ENCODE measurements around the gene GALNT16.

Gene GALNT16

DNA sequence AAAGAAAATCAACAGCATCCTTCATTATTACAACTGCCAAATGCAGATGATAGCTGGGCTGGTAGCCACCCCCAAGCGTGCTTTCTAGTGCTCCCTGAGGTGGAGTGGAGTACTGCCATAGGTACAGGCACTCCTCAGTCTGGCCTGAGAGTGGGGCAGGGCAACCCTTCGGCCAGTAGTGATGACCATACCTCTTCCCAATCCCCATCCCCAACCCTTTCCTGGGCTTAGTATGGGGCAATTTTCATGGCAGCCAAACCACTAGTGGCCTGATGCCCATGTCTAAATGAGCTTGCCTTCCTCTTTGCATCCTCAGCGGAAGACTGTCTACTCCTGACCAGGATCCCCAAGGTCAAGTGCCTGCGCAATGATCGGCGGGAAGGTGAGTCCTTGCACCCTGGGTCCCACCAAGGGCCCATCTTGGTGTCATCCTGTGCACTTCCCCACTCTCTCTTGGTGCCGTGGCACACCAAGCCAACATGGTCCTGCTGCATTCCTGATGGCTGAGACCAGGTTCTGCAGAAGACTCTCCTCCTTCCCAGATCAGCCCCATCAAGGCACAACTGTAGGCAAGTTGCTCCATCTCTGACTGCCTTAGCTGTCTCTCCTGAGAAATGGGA lies 65.8 kb downstream of the GALNT16 start:
- no peaks in the 10 kb centered on the region for H3K4me1 ChIP-seq (ENCODE audit: control insufficient read depth, insufficient read depth, low read length)
- no peak overlapping the region for H3K9ac ChIP-seq (ENCODE audit: low read length in 2 of 2)
- no peak overlapping the region for H3K27ac ChIP-seq (ENCODE audit: low read length)
- no peaks in the 10 kb centered on the region for H3K27me3 ChIP-seq (ENCODE audit: control insufficient read depth in 1 of 2, insufficient read depth in 2 of 2, low read length in 2 of 2)
- H3K4me3 ChIP-seq (ENCODE audit: low read length in 2 of 2), result no peak overlapping the region
- H3K9me3 ChIP-seq (ENCODE audit: control insufficient read depth in 2 of 2, low read length in 2 of 2), result no peaks in the 10 kb centered on the region
- no peaks in the 10 kb centered on the region for H3K36me3 ChIP-seq (ENCODE audit: control insufficient read depth in 2 of 2, insufficient read depth in 2 of 2, low read length in 2 of 2)

DNA sequence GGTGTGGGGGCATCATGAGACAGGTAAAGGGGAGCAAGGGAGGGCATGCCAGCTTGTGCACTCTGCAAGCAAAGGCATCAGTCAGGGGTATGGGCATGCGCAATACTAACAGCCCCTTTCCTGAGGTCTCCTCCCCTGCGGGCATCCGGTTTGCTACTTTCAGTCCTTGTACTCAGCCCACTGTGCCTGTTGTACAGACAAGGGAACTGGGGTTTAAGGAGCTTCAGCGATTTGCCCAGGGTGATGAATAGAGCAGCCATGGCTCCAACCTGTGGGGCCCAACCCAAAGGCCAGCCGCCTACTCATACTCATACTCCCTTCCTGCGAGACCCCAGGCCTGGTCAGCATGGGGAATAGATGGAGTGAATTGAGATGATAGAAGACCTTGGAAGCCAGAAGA lies 66.7 kb downstream of the GALNT16 start:
- Histone ChIP-seq H3K36me3 (ENCODE audit: control insufficient read depth in 2 of 2, insufficient read depth in 2 of 2, low read length in 2 of 2) (no peaks in the 10 kb centered on the region), H3K9me3 (ENCODE audit: control insufficient read depth in 2 of 2, low read length in 2 of 2) (no peaks in the 10 kb centered on the region), H3K27me3 (ENCODE audit: control insufficient read depth in 1 of 2, insufficient read depth in 2 of 2, low read length in 2 of 2) (no peaks in the 10 kb centered on the region), H3K4me1 (ENCODE audit: control insufficient read depth, insufficient read depth, low read length) (no peaks in the 10 kb centered on the region), H3K27ac (ENCODE audit: low read length) (no peak overlapping the region), H3K9ac (ENCODE audit: low read length in 2 of 2) (no peak overlapping the region), H3K4me3 (ENCODE audit: low read length in 2 of 2) (no peak overlapping the region)

DNA sequence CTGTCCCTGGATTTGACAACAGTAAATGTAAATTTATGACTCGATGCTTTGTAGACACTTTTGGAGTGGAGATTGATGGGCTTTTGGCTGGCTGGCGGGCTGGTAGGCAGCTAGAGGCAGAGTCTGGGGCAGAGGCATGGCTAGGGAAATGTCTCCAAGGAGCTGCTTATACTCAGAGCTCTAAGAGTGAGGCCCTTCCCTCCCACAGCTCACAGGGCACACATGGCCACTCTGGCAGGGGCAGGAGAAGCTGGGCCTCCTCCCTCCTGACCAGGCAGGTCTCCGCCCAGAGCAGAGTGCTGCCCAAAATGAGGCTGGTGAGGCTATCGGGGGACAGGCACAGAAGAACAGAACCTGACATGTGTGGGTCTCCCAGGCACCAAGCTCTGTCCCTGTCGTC lies 67.5 kb downstream of the GALNT16 start:
- H3K4me3 ChIP-seq (ENCODE audit: low read length in 2 of 2), result no peak overlapping the region
- H3K9ac ChIP-seq (ENCODE audit: low read length in 2 of 2), result no peak overlapping the region
- no peaks in the 10 kb centered on the region for H3K9me3 ChIP-seq (ENCODE audit: control insufficient read depth in 2 of 2, low read length in 2 of 2)

DNA sequence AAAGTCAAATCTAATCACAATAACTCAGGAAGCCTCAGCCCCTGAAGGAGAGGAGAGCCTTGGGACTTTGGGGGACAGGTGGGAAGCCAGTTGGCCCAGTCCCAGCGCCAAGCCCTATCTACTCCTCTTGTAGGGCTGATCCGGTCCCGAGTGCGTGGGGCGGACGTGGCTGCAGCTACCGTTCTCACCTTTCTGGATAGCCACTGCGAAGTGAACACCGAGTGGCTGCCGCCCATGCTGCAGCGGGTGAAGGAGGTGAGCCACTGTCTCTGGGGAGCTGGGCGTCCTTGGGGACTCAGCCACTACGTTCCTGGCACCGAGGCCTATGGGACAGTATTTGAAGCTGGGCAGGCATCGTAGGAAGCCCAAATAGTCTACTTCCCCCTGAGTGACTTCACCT lies 68.4 kb downstream of the GALNT16 start:
- Histone ChIP-seq H3K36me3 (ENCODE audit: control insufficient read depth in 2 of 2, insufficient read depth in 2 of 2, low read length in 2 of 2) (no peaks in the 10 kb centered on the region), H3K27ac (ENCODE audit: low read length) (no peak overlapping the region), H3K9me3 (ENCODE audit: control insufficient read depth in 2 of 2, low read length in 2 of 2) (no peaks in the 10 kb centered on the region), H3K4me3 (ENCODE audit: low read length in 2 of 2) (no peak overlapping the region), H3K4me1 (ENCODE audit: control insufficient read depth, insufficient read depth, low read length) (no peaks in the 10 kb centered on the region), H3K27me3 (ENCODE audit: control insufficient read depth in 1 of 2, insufficient read depth in 2 of 2, low read length in 2 of 2) (no peaks in the 10 kb centered on the region), H3K9ac (ENCODE audit: low read length in 2 of 2) (no peak overlapping the region)

More for the DNA sequence above, 67.5 kb downstream of the GALNT16 start:
- no peaks in the 10 kb centered on the region for H3K4me1 ChIP-seq (ENCODE audit: control insufficient read depth, insufficient read depth, low read length)
- no peak overlapping the region for H3K27ac ChIP-seq (ENCODE audit: low read length)
- H3K36me3 ChIP-seq (ENCODE audit: control insufficient read depth in 2 of 2, insufficient read depth in 2 of 2, low read length in 2 of 2), result no peaks in the 10 kb centered on the region
- H3K27me3 ChIP-seq (ENCODE audit: control insufficient read depth in 1 of 2, insufficient read depth in 2 of 2, low read length in 2 of 2), result no peaks in the 10 kb centered on the region

DNA sequence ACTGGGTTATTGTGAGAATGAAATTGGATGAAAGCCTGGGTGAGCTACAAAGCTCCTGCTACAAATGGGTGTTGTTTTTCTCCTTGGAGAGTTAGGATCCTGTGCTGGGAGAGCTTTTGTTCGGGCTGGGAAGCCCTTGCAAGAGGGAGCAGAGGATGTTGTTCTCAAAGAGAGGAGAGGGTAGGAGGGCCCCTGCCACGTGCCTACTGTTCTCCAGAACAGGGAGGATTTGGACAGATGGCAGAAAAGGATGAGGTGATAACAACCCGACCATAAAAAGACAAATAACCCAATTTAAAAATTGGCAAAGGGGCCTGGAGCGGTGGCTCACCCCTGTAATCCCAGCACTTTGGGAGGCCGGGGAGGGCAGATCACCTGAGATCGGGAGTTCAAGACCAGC lies 68.8 kb downstream of the GALNT16 start:
- H3K9me3 ChIP-seq (ENCODE audit: control insufficient read depth in 2 of 2, low read length in 2 of 2), result no peaks in the 10 kb centered on the region
- no peak overlapping the region for H3K4me3 ChIP-seq (ENCODE audit: low read length in 2 of 2)
- no peaks in the 10 kb centered on the region for H3K27me3 ChIP-seq (ENCODE audit: control insufficient read depth in 1 of 2, insufficient read depth in 2 of 2, low read length in 2 of 2)
- H3K27ac ChIP-seq (ENCODE audit: low read length), result no peak overlapping the region
- no peaks in the 10 kb centered on the region for H3K4me1 ChIP-seq (ENCODE audit: control insufficient read depth, insufficient read depth, low read length)
- H3K36me3 ChIP-seq (ENCODE audit: control insufficient read depth in 2 of 2, insufficient read depth in 2 of 2, low read length in 2 of 2), result no peaks in the 10 kb centered on the region
- no peak overlapping the region for H3K9ac ChIP-seq (ENCODE audit: low read length in 2 of 2)

DNA sequence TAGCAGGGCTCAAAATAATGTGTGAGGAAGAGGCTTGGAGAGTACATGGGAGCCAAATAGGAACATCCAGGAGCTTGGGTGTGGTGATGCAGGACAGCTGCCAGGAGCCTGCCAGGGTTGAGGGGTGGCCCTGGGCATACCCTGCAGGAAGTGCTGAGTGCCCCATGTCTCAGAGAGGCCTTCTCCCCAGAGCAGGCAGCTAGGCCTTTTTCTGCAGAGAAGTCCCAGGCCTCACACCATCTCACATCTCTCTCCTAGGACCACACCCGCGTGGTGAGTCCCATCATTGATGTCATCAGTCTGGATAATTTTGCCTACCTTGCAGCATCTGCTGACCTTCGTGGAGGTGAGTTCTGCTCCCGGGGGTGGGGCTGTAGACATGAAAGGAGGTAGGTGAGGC lies 71.2 kb downstream of the GALNT16 start:
- no peaks in the 10 kb centered on the region for H3K36me3 ChIP-seq (ENCODE audit: control insufficient read depth in 2 of 2, insufficient read depth in 2 of 2, low read length in 2 of 2)
- no peaks in the 10 kb centered on the region for H3K4me1 ChIP-seq (ENCODE audit: control insufficient read depth, insufficient read depth, low read length)
- no peaks in the 10 kb centered on the region for H3K27me3 ChIP-seq (ENCODE audit: control insufficient read depth in 1 of 2, insufficient read depth in 2 of 2, low read length in 2 of 2)
- H3K27ac ChIP-seq (ENCODE audit: low read length), result no peak overlapping the region
- H3K4me3 ChIP-seq (ENCODE audit: low read length in 2 of 2), result no peak overlapping the region
- H3K9ac ChIP-seq (ENCODE audit: low read length in 2 of 2), result no peak overlapping the region
- H3K9me3 ChIP-seq (ENCODE audit: control insufficient read depth in 2 of 2, low read length in 2 of 2), result no peaks in the 10 kb centered on the region

DNA sequence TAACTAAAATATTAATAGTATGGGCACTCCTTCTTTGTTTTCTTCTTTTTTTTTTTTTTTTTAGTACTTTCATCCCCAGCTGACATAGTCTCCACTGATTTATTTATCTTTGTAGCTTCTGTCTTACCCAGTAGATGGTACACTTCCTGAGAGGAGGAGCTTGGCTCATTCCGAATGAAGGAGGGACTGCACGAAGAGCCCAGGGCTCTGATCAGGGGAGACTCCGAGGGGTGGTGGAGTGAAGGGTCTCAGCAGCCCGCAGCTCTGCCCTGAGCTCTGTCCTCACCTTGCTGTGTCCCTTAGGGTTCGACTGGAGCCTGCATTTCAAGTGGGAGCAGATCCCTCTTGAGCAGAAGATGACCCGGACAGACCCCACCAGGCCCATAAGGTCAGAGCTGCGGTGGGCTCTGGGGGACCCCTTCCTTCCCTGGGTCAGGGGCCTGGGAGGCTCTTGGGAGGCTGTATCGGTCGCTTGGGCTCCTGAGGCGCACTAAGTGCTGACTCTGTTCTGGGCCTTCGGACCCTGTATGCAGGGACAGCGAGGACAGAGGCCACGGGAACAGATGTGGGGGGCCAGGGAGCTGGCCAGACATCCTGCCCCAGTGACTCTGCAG lies 72.9 kb downstream of the GALNT16 start:
- Histone ChIP-seq H3K27me3 (ENCODE audit: control insufficient read depth in 1 of 2, insufficient read depth in 2 of 2, low read length in 2 of 2) (no peaks in the 10 kb centered on the region), H3K4me1 (ENCODE audit: control insufficient read depth, insufficient read depth, low read length) (no peaks in the 10 kb centered on the region), H3K9ac (ENCODE audit: low read length in 2 of 2) (no peak overlapping the region), H3K9me3 (ENCODE audit: control insufficient read depth in 2 of 2, low read length in 2 of 2) (no peaks in the 10 kb centered on the region), H3K36me3 (ENCODE audit: control insufficient read depth in 2 of 2, insufficient read depth in 2 of 2, low read length in 2 of 2) (no peaks in the 10 kb centered on the region), H3K4me3 (ENCODE audit: low read length in 2 of 2) (no peak overlapping the region), H3K27ac (ENCODE audit: low read length) (no peak overlapping the region)

DNA sequence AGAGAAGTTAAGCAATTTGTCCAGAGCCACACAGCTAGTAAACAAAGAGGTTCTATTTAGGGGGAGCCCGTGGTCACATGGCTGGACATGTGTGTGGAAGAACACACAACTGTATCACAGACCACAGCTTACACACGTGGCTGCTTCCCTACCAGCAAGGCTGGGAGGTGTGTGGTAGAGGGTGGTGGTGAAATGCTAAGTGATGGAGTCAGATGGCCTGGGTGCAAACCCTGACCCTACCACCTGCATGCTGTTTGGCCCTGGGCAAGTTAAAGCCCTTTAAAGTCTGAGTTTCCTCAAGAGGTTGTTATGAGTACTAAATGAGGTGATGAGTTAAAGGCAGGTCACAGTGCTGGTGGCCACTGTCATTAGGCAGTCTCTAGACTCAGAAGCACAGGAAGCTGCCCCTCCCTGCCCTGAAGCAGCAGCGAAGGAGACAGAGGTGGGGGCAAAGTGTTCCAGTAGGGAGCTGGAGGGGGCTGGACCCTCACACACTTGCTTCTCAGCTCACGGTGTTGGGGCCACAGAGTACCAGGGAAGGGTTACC lies 73.9 kb downstream of the GALNT16 start:
- H3K9ac ChIP-seq (ENCODE audit: low read length in 2 of 2), result no peak overlapping the region
- H3K36me3 ChIP-seq (ENCODE audit: control insufficient read depth in 2 of 2, insufficient read depth in 2 of 2, low read length in 2 of 2), result no peaks in the 10 kb centered on the region
- H3K27ac ChIP-seq (ENCODE audit: low read length), result no peak overlapping the region
- H3K9me3 ChIP-seq (ENCODE audit: control insufficient read depth in 2 of 2, low read length in 2 of 2), result no peaks in the 10 kb centered on the region
- no peaks in the 10 kb centered on the region for H3K27me3 ChIP-seq (ENCODE audit: control insufficient read depth in 1 of 2, insufficient read depth in 2 of 2, low read length in 2 of 2)
- no peaks in the 10 kb centered on the region for H3K4me1 ChIP-seq (ENCODE audit: control insufficient read depth, insufficient read depth, low read length)
- H3K4me3 ChIP-seq (ENCODE audit: low read length in 2 of 2), result no peak overlapping the region

DNA sequence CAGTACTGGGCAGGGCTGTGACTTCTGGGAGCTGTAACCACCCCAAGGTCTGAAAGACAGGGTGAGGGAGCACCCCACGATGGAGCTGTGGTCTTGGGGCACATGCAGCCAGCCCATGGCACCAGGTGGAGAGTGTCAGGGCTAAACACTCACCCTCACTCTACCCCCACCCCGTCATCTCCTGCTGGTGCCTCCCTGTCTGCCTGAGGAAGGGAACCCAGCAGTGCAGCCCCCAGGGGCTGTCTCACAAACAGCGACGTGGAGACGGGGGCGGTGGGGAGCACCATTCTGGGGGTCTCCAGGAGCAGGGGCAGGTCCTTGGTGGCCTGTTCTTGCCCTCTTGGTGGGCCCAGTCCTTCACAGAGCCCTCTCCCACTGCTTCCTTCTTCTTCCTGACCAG lies 74.6 kb downstream of the GALNT16 start:
- Histone ChIP-seq H3K9ac (ENCODE audit: low read length in 2 of 2) (no peak overlapping the region), H3K9me3 (ENCODE audit: control insufficient read depth in 2 of 2, low read length in 2 of 2) (no peaks in the 10 kb centered on the region), H3K4me1 (ENCODE audit: control insufficient read depth, insufficient read depth, low read length) (no peaks in the 10 kb centered on the region), H3K27ac (ENCODE audit: low read length) (no peak overlapping the region), H3K4me3 (ENCODE audit: low read length in 2 of 2) (no peak overlapping the region), H3K36me3 (ENCODE audit: control insufficient read depth in 2 of 2, insufficient read depth in 2 of 2, low read length in 2 of 2) (peaks cover 0 to 2% of the 10 kb centered on the region in 2 donors), H3K27me3 (ENCODE audit: control insufficient read depth in 1 of 2, insufficient read depth in 2 of 2, low read length in 2 of 2) (no peaks in the 10 kb centered on the region)

DNA sequence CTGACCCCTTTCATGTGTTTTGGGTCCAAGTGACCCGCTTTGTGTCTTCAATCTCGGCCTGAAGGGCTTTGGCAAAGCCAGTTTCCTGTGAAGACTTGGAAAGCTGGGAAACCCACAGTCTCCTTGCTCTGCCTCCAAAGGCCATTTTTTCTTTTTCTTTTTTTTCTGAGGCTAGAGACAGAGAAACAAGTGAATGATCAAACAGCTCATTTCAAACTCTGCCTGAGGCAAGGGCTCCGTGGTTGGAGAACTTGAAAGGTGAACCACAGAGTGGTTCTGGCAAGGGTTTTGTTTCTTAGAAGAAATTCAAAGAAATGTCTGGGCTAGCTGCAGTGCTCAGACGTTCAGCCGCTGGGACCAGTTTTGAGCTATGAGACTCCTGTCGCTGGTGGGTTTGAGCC lies 75.4 kb downstream of the GALNT16 start:
- peaks cover 0 to 2% of the 10 kb centered on the region in 2 donors for H3K36me3 ChIP-seq (ENCODE audit: control insufficient read depth in 2 of 2, insufficient read depth in 2 of 2, low read length in 2 of 2)
- no peak overlapping the region for H3K4me3 ChIP-seq (ENCODE audit: low read length in 2 of 2)
- no peaks in the 10 kb centered on the region for H3K9me3 ChIP-seq (ENCODE audit: control insufficient read depth in 2 of 2, low read length in 2 of 2)
- H3K27ac ChIP-seq (ENCODE audit: low read length), result no peak overlapping the region
- no peaks in the 10 kb centered on the region for H3K4me1 ChIP-seq (ENCODE audit: control insufficient read depth, insufficient read depth, low read length)
- H3K27me3 ChIP-seq (ENCODE audit: control insufficient read depth in 1 of 2, insufficient read depth in 2 of 2, low read length in 2 of 2), result no peaks in the 10 kb centered on the region
- no peak overlapping the region for H3K9ac ChIP-seq (ENCODE audit: low read length in 2 of 2)

DNA sequence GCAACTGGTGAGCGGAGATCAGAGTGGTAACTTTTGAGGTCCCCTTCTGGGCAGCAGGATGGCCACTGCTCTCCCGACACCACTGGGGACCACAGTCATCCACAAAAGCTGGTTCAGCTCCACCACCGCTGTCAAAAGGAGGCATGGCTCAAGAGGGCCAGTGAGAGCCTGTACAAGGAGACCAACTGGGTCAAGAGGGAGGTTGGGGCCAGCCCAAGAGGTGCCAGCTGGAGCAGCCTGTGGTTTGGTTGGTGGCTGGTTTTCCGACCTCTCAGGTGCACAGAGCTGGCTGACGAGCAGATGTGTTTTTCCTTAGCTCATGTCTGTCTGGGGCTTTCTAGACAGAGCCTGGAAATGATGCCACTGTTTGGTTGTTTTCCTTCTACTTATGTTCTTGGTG lies 78.0 kb downstream of the GALNT16 start:
- Histone ChIP-seq H3K9me3 (ENCODE audit: control insufficient read depth in 2 of 2, low read length in 2 of 2) (no peaks in the 10 kb centered on the region), H3K4me1 (ENCODE audit: control insufficient read depth, insufficient read depth, low read length) (no peaks in the 10 kb centered on the region), H3K36me3 (ENCODE audit: control insufficient read depth in 2 of 2, insufficient read depth in 2 of 2, low read length in 2 of 2) (peaks cover 0 to 2% of the 10 kb centered on the region in 2 donors), H3K27ac (ENCODE audit: low read length) (no peak overlapping the region), H3K4me3 (ENCODE audit: low read length in 2 of 2) (no peak overlapping the region), H3K9ac (ENCODE audit: low read length in 2 of 2) (no peak overlapping the region), H3K27me3 (ENCODE audit: control insufficient read depth in 1 of 2, insufficient read depth in 2 of 2, low read length in 2 of 2) (no peaks in the 10 kb centered on the region)
